Stimulated activated CD8-positive, alpha-beta memory T cell treated with anti-CD3 and anti-CD28 coated beads, Interleukin-7, amount 100 ng/mL, for 24 hours (primary cell): Measurements from ENCODE around the gene LUC7L2.
"Not testable (repeated sequence)": the region's sequence is repeated elsewhere in the genome, so short reads cannot be mapped to it uniquely, and the experiment has no call there.

Experiments
- DNase-seq: peaks from one replicate; pipeline ENCODE4 v3.0.0-alpha.2; 2020; ENCODE audit warnings: low read depth

Gene LUC7L2

GRCh38 chr7:139359366-139360209 is at the start of gene LUC7L2:
Gene LUC7L2, plus strand, starts transcription at chr7:139359894. Its CDS starts 368 bp downstream, at chr7:139360262.
- DNase-seq, result peak; percentile 99

DNA sequence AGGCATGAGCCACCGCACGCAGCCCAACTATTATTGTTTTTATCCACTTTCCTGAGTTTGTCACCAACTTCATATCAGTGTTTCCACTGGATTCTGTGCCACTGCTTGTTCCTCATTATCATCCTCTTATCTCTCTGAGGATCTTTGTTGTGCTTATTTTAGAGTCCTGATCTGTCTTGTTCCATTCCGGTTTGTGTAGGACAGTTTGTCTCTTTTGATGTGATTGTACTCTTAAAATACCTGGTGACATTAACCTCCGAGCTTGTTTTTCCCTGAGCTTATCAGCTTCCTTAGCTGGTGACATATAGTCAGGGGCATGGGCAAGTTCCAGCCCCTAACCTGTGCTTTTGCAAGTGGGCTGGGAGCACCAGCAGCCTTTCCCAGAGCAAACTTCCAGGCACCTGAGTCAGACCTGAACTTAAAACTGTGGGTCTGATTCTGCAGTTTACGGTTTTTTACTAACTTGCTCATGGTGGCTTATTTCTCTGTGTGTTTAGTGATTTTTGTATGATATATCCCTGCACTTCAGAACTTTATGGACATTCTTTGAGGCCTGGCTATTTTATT is 41.7 kb upstream of the LUC7L2 start:
- no peak for DNase-seq

- DNase-seq, result no peak
These were observed 38.5 kb upstream of the LUC7L2 start for GRCh38 chr7:139321071-139321745.

GRCh38 chr7:139324709-139325108 is 35.0 kb upstream of the LUC7L2 start:
- DNase-seq, result not testable (repeated sequence)

DNA sequence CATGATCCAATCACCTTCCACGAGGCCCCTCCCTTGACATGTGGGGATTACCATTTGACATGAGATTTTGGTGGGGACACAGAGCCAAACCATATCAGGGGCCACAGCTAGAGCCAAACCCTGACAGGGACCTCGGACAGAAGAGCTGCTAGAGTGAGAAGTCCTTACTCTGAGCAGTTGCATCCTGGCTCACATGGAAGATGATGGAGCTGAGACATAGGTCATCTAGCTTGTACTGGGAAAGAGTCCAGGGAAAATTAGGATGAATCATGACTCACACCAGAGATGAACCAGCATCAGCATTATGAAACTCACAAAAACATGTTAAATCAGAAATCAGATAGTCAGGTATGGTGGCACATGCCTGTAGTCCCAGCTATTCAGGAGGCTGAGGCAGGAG is 31.3 kb upstream of the LUC7L2 start:
- no peak for DNase-seq

GRCh38 chr7:139329119-139329518 is 30.6 kb upstream of the LUC7L2 start:
- no peak for DNase-seq

- no peak for DNase-seq
These were observed 29.2 kb upstream of the LUC7L2 start for GRCh38 chr7:139330333-139331030.

DNA sequence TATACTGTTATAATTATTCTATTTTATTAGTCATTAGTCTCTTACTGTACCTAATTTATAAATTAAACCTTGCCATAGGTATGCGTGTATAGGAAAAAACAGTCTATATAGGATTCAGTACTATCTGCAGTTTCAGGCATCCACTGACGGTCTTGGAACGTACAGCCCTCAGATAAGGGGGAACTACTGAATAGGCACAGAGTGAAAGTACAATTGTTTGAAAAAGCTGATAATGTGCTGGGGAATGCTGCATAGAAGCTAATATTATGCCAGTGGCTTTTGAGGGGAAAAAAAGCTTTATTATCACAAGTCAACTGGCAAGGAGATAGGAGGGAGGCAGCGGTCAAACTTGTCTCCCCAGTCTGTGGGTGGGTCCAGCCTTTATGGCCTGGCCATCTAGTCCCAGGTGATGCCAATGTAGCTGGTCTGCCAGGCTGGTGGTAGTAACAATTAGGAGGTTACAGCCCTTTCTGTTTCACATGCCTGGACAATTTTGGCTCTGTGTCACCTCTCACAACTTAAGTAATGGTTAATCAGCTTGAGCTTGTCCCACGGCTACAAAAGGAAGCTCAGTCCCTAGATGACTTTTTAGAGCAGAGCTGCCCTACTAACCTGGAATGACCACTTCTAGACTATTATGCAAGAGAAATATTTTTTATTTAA is 26.9 kb upstream of the LUC7L2 start:
- DNase-seq, result no peak

DNA sequence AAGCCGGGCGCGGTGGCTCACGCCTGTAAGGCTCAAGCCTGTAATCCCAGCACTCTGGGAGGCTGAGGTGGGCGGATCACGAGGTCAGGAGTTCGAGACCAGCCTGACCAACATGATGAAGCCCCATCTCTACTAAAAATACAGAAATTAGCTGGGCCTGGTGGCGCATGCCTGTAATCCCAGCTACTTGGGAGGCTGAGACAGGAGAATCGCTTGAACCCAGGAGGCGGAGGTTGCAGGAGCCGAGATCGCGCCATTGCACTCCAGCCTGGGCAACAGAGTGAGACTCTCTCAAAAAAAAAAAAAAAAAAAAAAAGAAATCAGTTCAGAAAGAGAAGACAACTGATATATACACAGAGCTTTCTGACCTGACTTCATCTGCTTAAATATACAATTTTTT is 26.3 kb upstream of the LUC7L2 start:
- not testable (repeated sequence) for DNase-seq

DNA sequence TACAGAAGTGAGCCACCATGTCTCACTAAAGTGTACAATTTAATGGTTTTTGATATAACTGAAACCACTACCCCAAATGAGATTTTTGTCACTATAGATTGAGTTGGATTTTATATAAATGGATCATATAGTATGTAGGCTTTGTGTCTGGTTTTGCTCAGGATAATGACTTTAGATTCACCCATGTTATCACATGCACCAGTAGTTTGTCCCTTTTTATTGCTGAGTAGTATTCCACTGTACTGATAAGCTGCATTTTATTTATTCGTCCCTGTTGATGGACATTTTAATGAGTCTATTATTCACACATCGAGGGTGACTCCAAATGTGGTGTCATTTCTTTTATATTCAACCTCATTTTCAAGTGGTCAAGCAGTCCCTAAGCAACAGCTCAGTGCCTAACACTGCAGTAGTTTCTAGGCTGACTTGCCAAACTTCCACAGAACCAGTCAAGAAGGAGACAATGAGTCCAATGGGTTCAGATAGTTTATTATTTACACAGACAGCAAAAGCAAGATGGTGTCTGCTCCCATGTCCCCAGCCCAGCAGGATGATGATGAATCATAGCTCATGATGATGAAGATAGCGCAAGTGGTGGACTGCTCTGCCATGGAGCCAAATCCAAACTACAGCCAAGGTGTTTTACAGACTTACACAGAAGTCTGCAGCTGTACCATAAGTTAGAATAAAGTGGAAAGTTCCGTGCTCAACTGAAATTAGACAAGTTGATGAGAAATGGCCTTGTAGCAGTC is 25.1 kb upstream of the LUC7L2 start:
- no peak for DNase-seq

DNA sequence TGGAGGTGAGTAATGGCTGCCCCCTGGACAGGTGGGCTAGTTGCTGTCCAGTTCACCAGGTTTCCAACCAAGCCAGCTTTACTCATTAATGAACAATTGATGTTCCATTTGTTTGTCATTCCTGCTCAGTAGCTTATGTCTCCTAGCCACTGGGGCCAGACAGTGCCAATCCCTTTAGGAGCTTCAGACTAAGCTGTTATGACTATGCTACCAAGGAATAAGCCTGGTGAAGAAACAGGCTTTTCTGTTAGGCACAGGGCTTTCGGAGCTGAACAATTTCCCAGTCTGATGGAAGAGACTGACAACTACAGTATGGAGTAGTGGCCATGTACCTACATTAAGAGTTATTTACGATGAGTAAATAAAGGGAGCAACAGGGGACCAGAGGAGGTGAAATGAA is 20.7 kb upstream of the LUC7L2 start:
- no peak for DNase-seq

DNA sequence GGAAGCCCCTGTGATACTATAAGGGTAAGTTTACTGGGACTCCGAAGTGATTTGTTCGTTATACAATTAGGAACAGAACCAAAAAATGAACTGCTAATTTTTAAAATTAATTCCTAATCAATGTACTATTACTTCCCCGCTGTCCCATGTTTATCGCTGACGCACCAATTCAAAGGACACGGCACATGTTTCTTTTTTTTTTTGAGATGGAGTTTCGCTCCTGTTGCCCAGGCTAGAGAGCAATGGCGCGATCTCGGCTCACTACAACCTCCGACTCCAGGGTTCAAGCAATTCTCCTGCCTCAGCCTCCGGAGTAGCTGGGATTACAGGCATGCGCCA is 20.0 kb upstream of the LUC7L2 start:
- DNase-seq, result no peak

GRCh38 chr7:139340037-139340807 is 19.5 kb upstream of the LUC7L2 start:
- peak; percentile 95 for DNase-seq

- DNase-seq, result no peak
These were observed 19.0 kb upstream of the LUC7L2 start for GRCh38 chr7:139340808-139341057.

DNA sequence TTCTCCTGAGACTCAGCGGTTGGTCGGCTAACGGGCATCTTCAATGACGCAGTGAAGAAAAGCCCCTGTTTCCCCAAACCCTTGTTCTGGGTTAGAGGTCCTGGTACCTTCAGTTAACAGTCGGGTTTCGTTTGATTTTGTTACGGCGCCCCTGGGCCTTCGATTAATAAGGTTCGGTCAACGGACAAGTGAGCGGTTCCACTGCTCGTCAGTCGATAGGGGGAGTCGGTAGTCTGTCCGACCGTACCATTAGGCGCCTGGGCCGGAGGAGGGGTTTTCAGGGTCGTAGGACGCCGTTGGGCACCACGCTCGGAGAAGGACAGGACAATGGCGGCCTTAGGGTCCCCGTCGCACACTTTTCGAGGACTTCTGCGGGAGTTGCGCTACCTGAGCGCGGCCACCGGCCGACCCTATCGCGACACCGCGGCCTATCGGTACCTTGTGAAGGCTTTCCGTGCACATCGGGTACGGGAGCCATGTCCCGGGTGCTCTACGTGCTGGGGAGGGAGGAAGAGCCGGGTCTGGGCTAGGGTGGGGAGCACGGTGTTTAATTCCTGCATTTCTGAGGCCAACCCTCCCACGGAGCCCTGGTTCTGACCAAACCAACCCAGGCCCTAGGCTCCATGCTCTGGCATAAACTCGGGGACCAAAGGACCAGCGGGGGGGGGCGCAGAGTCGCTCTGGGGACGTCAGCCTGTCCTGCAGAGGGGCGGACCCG is 18.5 kb upstream of the LUC7L2 start, which contains the start of gene FMC1:
TSS of gene FMC1 (plus strand) at position 280 of the 718 bp plus-strand sequence. CDS start at position 328, 48 bp downstream.
- DNase-seq, result peak; percentile 62

DNA sequence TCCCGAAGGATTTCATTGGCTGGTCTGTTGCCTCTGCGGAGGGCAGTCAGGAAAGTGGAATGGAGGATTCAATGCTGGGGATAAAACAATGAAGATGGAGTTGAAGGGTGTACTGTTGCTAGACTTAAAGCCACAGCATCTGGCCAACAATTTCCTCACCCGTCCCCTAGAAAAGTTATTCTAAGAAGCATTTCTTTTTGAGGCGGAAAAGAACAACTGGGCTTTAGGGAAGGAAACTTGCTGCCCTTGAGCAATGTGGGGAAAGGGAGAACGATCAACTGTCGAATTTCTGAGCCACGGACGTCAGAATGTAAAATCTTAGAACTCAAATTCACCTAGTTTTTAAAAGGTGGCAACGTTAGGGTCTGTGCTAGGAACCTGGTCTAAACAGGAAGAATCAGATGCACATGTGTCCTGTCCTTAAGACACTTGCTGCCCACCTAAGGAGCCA is 17.9 kb upstream of the LUC7L2 start:
- no peak for DNase-seq

DNA sequence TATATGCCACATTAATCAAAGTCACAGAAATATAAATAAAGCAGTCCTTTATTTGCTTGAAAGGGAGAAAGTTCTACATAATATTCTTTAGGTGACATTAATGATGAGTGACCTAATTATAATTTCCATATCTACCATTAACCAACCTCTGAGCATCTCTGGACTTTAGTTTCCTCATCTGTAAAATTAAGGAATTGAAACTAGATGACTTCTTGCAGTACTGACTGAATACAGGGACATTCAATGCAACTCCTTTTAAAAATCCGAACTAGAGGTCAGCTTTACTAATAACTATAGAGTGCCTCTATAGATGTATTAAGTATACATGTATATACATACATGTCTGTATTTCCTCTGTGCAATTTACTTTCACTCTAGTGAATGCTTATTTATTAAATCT is 14.7 kb upstream of the LUC7L2 start:
- no peak for DNase-seq

DNA sequence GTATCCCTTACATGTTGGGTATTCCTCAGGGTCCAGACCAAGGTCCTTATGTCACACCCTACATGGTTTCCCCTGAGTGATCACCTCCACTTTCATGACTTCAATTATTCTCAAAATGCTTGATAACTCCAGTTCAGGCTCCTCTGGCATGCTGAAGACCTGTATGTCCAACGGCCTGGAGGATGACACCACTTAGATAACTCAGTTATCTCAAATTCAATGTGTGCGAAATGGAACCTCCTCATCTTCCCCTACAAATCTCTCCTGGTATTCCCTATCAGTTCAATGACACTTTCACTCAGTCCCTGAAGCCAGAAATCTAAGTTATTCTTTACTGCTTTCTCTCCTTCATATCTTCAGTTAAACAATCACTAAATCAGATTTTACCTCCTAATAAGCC is 8.7 kb upstream of the LUC7L2 start:
- no peak for DNase-seq

GRCh38 chr7:139354729-139355128 is 5.0 kb upstream of the LUC7L2 start:
- DNase-seq, result no peak

DNA sequence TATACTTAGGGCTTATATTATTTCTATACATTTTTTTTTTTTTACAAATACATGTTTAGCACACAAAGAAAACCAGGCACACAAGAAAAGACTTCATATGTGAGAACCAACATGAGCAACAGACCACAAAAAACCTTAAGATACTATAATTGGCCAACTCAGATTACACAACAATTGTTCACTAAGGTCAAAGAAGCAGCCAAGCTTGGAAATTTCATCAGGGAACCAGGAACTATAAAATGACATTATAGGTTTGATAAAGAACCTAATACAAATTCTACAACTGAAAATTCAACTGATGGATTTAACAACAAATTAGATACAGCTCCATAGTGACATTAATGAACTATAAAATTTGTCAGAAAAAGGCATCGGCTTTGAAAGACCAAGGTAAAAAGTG is 4.4 kb upstream of the LUC7L2 start:
- DNase-seq, result no peak
